GM23248 (cell line): Measurements from ENCODE around the gene CASK. TPM values are rescaled to one million over a fixed set of nuclear protein-coding genes. Genes with fewer than 3 reads are reported as not detected.
A peak's percentile ranks its signal among the peaks of the same experiment; 100 is the strongest.

Experiments
- DNase-seq: peaks from one replicate; pipeline ENCODE4 v3.0.0-alpha.2; 2015
- H2AFZ ChIP-seq: fragments of 200-600 bp; sonication (generic); 2 replicates; pipeline ENCODE4 v1.6.1; 2016; ENCODE audit warnings: antibody characterized with exemption
- H3F3A ChIP-seq: fragments of 200-600 bp; sonication (generic); 2 replicates; pipeline ENCODE4 v1.6.1; 2016; ENCODE audit warnings: mild to moderate bottlenecking, antibody characterized with exemption, mixed run types; ENCODE audit not compliant: insufficient read depth
- H3K27ac ChIP-seq: fragments of 200-600 bp; sonication (generic); 2 replicates; pipeline ENCODE4 v1.5.1; 2016; ENCODE audit warnings: mild to moderate bottlenecking
- H3K27me3 ChIP-seq: fragments of 200-600 bp; sonication (generic); replicated peaks from 2 replicates; pipeline ENCODE4 v1.6.1; 2016; ENCODE audit warnings: mild to moderate bottlenecking; ENCODE audit not compliant: insufficient read depth
- H3K36me3 ChIP-seq: fragments of 200-600 bp; sonication (generic); 2 replicates; pipeline ENCODE4 v1.6.1; 2016; ENCODE audit warnings: low read depth, mild to moderate bottlenecking
- H3K4me1 ChIP-seq: fragments of 200-600 bp; sonication (generic); 2 replicates; pipeline ENCODE4 v1.6.1; 2016; ENCODE audit warnings: mild to moderate bottlenecking; ENCODE audit not compliant: insufficient read depth
- H3K4me2 ChIP-seq: fragments of 200-600 bp; sonication (generic); one replicate; pipeline ENCODE4 v1.6.1; 2016; ENCODE audit warnings: mild to moderate bottlenecking; ENCODE audit not compliant: unreplicated experiment
- H3K4me3 ChIP-seq: fragments of 200-600 bp; sonication (generic); 2 replicates; pipeline ENCODE4 v1.5.1; 2016; ENCODE audit warnings: mild to moderate bottlenecking
- H3K79me2 ChIP-seq: fragments of 200-600 bp; sonication (generic); 2 replicates; pipeline ENCODE4 v1.6.1; 2016; ENCODE audit warnings: mild to moderate bottlenecking; ENCODE audit not compliant: insufficient read depth
- H3K9ac ChIP-seq: fragments of 200-600 bp; sonication (generic); 2 replicates; pipeline ENCODE4 v1.6.1; 2016; ENCODE audit warnings: mild to moderate bottlenecking
- H3K9me2 ChIP-seq: fragments of 200-600 bp; sonication (generic); 2 replicates; pipeline ENCODE4 v1.6.1; 2016; ENCODE audit warnings: mixed run types, mild to moderate bottlenecking, moderate library complexity; ENCODE audit not compliant: insufficient read depth
- H3K9me3 ChIP-seq: fragments of 200-600 bp; sonication (generic); one replicate; pipeline ENCODE4 v1.6.1; 2017; ENCODE audit warnings: low read depth
- H4K20me1 ChIP-seq: fragments of 200-600 bp; sonication (generic); 2 replicates; pipeline ENCODE4 v1.6.0; 2016; ENCODE audit not compliant: insufficient read depth
- EZH2 ChIP-seq: fragments of 200-600 bp; sonication (generic); IDR thresholded peaks from 2 replicates; pipeline ENCODE4 v1.6.1; 2018; ENCODE audit warnings: antibody characterized with exemption, mild to moderate bottlenecking; ENCODE audit not compliant: insufficient read depth, poor library complexity, severe bottlenecking
- EZH2phosphoT487 ChIP-seq: fragments of 200-600 bp; sonication (generic); IDR thresholded peaks from 2 replicates; pipeline ENCODE4 v1.6.1; 2018; ENCODE audit warnings: antibody characterized with exemption, moderate library complexity, mild to moderate bottlenecking, low read depth; ENCODE audit not compliant: insufficient read depth
- WGBS, 2 experiments: methylation state at CpG; one replicate each; pipeline ENCODE4 v1.1.6; 2015 to 2017; ENCODE audit warnings: low lambda C conversion rate in 2 of 2, low coverage in 1 of 2; ENCODE audit errors: missing lambda C conversion rate in 2 of 2; 5-methylcytosine and 5-hydroxymethylcytosine counted together
- in situ Hi-C: fragments of 300-500 bp; cut with MboI; formaldehyde crosslinking; loops from 2 replicates; pipeline ENCODE4 v1.15.0; 2020
- polyA plus RNA-seq: library from polyadenylated mRNA; unstranded; fragments of >200 nt; fragmentation: Nextera tagmentation; extraction: Ambion mirVana; gene quantifications from 2 replicates; pipeline ENCODE4 v1.2.1, GENCODE V29; 2016
- small RNA-seq: library from RNA; depleted of rRNA; stranded (forward); fragments of <200 nt; gene quantifications from one replicate; pipeline ENCODE3, GENCODE V24; 2014; ENCODE audit warnings: low read depth, low replicate concordance
- total RNA-seq: library from RNA; depleted of rRNA; stranded (reverse); fragments of >200 nt; shearing (Covaris generic); gene quantifications from 2 replicates; pipeline ENCODE4 v1.2.3, GENCODE V29; 2014; rRNA removed

CASK gene
- total and polyA plus RNA-seq, 2 experiments from 2014 or later: 2.5 to 29.2 TPM

GRCh38 chrX:41470706-41471105, 452.6 kb downstream of the CASK start:
- H3K9me2 ChIP-seq: no peaks in the 10 kb centered on the region
- in situ Hi-C loops: no loop called here
- no peaks in the 10 kb centered on the region for H3K27me3 ChIP-seq
- no peaks in the 10 kb centered on the region for H4K20me1 ChIP-seq
- H3F3A ChIP-seq: no peaks in the 10 kb centered on the region
- H3K79me2 ChIP-seq: no peaks in the 10 kb centered on the region
- no peaks in the 10 kb centered on the region for H3K9me3 ChIP-seq
- H3K27ac ChIP-seq: no peak overlapping the region
- no peak for TF ChIP-seq EZH2phosphoT487
- TF ChIP-seq EZH2: no peak
- no peak overlapping the region for H3K4me2 ChIP-seq
- no peaks in the 10 kb centered on the region for H3K36me3 ChIP-seq
- no peak overlapping the region for H2AFZ ChIP-seq
- no peak for DNase-seq
- H3K4me1 ChIP-seq: peaks cover 6% of the 10 kb centered on the region; the same call in 1 of the 2 replicates
- H3K9ac ChIP-seq: no peak overlapping the region
- H3K4me3 ChIP-seq: no peak overlapping the region
- 19 to 29% methylated on average over 6 to 7 of the region's 7 CpGs for WGBS, 2 experiments

- TF ChIP-seq EZH2phosphoT487 (no peak), EZH2 (no peak)
- no peaks in the 10 kb centered on the region for H4K20me1 ChIP-seq
- no peaks in the 10 kb centered on the region for H3K79me2 ChIP-seq
- no peaks in the 10 kb centered on the region for H3K9me3 ChIP-seq
- DNase-seq: peak; percentile 20
- in situ Hi-C loops: no loop called here
- WGBS, 2 experiments: 44 to 45% methylated on average over 3 of the region's 3 CpGs
- no peak overlapping the region for H3K4me2 ChIP-seq
- H3K27ac ChIP-seq: no peak overlapping the region
- no peaks in the 10 kb centered on the region for H3F3A ChIP-seq
- H2AFZ ChIP-seq: no peak overlapping the region
- no peak overlapping the region for H3K9ac ChIP-seq
- H3K4me3 ChIP-seq: no peak overlapping the region
- H3K36me3 ChIP-seq: no peaks in the 10 kb centered on the region
- no peaks in the 10 kb centered on the region for H3K27me3 ChIP-seq
- peaks cover 6% of the 10 kb centered on the region; the same call in 1 of the 2 replicates for H3K4me1 ChIP-seq
- no peaks in the 10 kb centered on the region for H3K9me2 ChIP-seq
Measured at GRCh38 chrX:41468647-41469323, 454.6 kb downstream of the CASK start.

Small RNAs within 50 kb of the gene (small RNA-seq; reads per million reads assigned to genes)
- not detected for gene AL353691.2
- gene RN7SL144P: not detected
- not detected for gene RNU6-1321P
- not detected for gene RNU6-202P

Other genes starting within 250 kb of the CASK start
- not detected in 2 replicates for gene GPR34, start 234.6 kb downstream of the CASK start, total RNA-seq
- 0.09 TPM in 1 of 2 replicates, not detected in the other for gene GPR34, start 234.6 kb downstream of the CASK start, polyA plus RNA-seq
- not detected in 2 replicates for gene GPR82, start 199.4 kb downstream of the CASK start, total RNA-seq
- gene GPR82, start 199.4 kb downstream of the CASK start, polyA plus RNA-seq: 0.13 TPM in 1 of 2 replicates, not detected in the other